Breast epithelium (tissue), 4 donors: Measurements from ENCODE around the gene LAMC2. TPM values are rescaled to one million over a fixed set of nuclear protein-coding genes. Genes with fewer than 3 reads are reported as not detected.

Experiments
- DNase-seq, 2 donors: peaks; one replicate each; pipeline ENCODE4 v3.0.0-alpha.2; 2019; ENCODE audit warnings: low spot score in 2 of 2
- H3K27ac ChIP-seq, 2 donors: fragments of 200-600 bp; sonication (generic) in 1 of 2; one replicate each; pipeline ENCODE4 v1.5.1; 2016 to 2019; ENCODE audit warnings: mild to moderate bottlenecking in 1 of 2
- H3K27me3 ChIP-seq, 2 donors: fragments of 200-600 bp; sonication (generic) in 1 of 2; one replicate each; pipeline versions ENCODE4 v1.5.1 to v1.6.0; 2017 to 2019; ENCODE audit warnings: control low read depth in 1 of 2, mild to moderate bottlenecking in 1 of 2
- H3K36me3 ChIP-seq: fragments of 200-600 bp; one replicate; pipeline ENCODE4 v1.5.1; 2019
- H3K4me1 ChIP-seq, 2 donors: fragments of 200-600 bp; sonication (generic); one replicate each; pipeline ENCODE4 v1.5.1; 2016 to 2019; ENCODE audit warnings: control low read depth in 1 of 2
- H3K4me3 ChIP-seq, 3 donors: fragments of 200-600 bp; sonication (generic); 1 replicate in 2 of 3; 2 replicates in 1 of 3; pipeline ENCODE4 v1.5.1; 2016 to 2019; ENCODE audit warnings: mild to moderate bottlenecking in 3 of 3, moderate library complexity in 2 of 3
- H3K9me3 ChIP-seq, 2 donors: fragments of 200-600 bp; sonication (generic) in 1 of 2; one replicate each; pipeline ENCODE4 v1.5.1; 2016 to 2019; ENCODE audit warnings: control low read depth in 1 of 2
- CTCF ChIP-seq, 3 donors: fragments of 450-650 bp; IDR thresholded peaks; one replicate each; pipeline ENCODE4 v1.5.1; 2016 to 2017; ENCODE audit warnings: antibody characterized with exemption in 3 of 3, mild to moderate bottlenecking in 3 of 3, moderate library complexity in 3 of 3
- POLR2A ChIP-seq: fragments of 450-650 bp; IDR thresholded peaks from one replicate; pipeline ENCODE4 v1.6.1; 2016; ENCODE audit warnings: antibody characterized with exemption, mild to moderate bottlenecking, moderate library complexity
- POLR2AphosphoS5 ChIP-seq, 3 donors: sonication (generic); formaldehyde crosslinking; IDR thresholded peaks; one replicate each; pipeline ENCODE4 v1.6.1; 2017; ENCODE audit warnings: antibody characterized with exemption in 3 of 3
- intact Hi-C: fragments of 100-400 bp; cut with DNase I; formaldehyde crosslinking; loops from one replicate; pipeline ENCODE4 v1.15.1; 2023; ENCODE audit warnings: low total_unique reads
- total RNA-seq, 3 donors: library from RNA; depleted of rRNA; stranded (reverse); fragments of >200 nt; gene quantifications; one replicate each; pipeline ENCODE4 v1.1.0, GENCODE V29; 2016

LAMC2 gene
- total RNA-seq, 3 donors from 2014 or later, result 3.0 to 20.3 (median 16.4) TPM

DNA sequence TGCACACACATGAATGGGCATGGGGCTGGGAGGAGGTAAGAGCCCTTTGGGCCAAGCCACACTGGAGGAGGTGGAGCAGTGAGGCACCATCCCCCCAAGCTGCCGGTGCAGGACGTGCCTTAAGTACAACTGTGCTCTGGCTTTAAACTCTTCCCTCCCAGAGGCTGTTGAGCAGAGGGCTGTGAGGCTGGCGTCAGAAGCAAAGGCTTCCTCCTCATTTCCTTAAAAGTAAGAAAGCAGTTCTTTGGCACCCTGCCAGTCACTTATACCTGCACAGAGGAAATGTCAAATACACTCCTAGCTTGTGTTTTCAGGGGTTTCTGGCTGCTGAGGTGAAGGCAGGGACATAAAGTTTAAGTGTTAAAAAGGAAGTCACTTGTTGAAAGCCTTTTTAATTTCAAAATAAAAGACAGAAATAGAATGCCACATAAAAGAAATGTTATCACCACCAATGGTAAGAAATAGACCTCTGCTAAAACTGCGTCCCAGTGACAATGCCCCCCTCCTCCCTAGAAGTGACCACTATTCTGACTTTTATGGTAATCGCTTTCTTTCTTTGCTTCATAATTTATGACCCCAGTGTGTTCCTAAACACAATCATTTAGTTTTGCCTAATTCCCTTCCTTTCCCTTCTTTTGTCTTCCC lies 33.0 kb downstream of the LAMC2 start:
- H3K4me1 ChIP-seq, result peaks cover 0 to 6% of the 10 kb centered on the region in 2 donors
- DNase-seq, result peak; percentile 56 to 75
- H3K36me3 ChIP-seq, result no peaks in the 10 kb centered on the region
- intact Hi-C loops, result no loop called here
- no peaks in the 10 kb centered on the region for H3K9me3 ChIP-seq
- TF ChIP-seq CTCF (IDR thresholded peaks at IDR 0.05) (no peak), POLR2AphosphoS5 (IDR thresholded peaks at IDR 0.05) (peak in 1 of 3 donors; percentile 15)
- H3K4me3 ChIP-seq, result no peak overlapping the region
- peak overlapping the region; percentile 50 to 83 for H3K27ac ChIP-seq
- H3K27me3 ChIP-seq, result no peaks in the 10 kb centered on the region

GRCh38 chr1:183219616-183220009 lies 33.5 kb downstream of the LAMC2 start:
- Histone ChIP-seq H3K27me3 (no peaks in the 10 kb centered on the region), H3K4me3 (no peak overlapping the region), H3K9me3 (no peaks in the 10 kb centered on the region), H3K36me3 (no peaks in the 10 kb centered on the region), H3K4me1 (peaks cover 0 to 6% of the 10 kb centered on the region in 2 donors), H3K27ac (peak overlapping the region; percentile 10 to 83)
- TF ChIP-seq POLR2A, result no peak
- TF ChIP-seq POLR2AphosphoS5 (IDR thresholded peaks at IDR 0.05), result no peak
- no peak for TF ChIP-seq CTCF (IDR thresholded peaks at IDR 0.05)
- no peak for DNase-seq
- intact Hi-C loops, result no loop called here

DNA sequence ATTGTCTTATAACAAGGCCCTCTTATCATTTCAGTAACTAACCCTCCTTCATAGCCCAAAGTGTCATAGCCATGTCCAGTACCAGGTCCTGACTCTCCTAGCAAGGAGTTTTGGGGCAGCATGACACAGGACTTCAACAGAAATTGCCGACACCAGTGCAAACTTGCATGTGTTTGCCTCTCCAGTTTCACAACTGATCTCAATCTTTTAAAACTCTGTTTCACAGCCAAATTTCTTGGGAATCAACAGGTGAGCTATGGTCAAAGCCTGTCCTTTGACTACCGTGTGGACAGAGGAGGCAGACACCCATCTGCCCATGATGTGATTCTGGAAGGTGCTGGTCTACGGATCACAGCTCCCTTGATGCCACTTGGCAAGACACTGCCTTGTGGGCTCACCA lies 36.8 kb downstream of the LAMC2 start:
- no peak for TF ChIP-seq POLR2AphosphoS5 (IDR thresholded peaks at IDR 0.05)
- TF ChIP-seq CTCF (IDR thresholded peaks at IDR 0.05), result no peak
- no peak for TF ChIP-seq POLR2A
- H3K27ac ChIP-seq, result no peak overlapping the region
- H3K4me3 ChIP-seq, result no peak overlapping the region
- H3K27me3 ChIP-seq, result no peaks in the 10 kb centered on the region
- H3K9me3 ChIP-seq, result no peaks in the 10 kb centered on the region
- H3K36me3 ChIP-seq, result no peaks in the 10 kb centered on the region
- DNase-seq, result no peak
- H3K4me1 ChIP-seq, result no peaks in the 10 kb centered on the region
- intact Hi-C loops, result no loop called here

GRCh38 chr1:183223467-183223866 lies 37.4 kb downstream of the LAMC2 start:
- intact Hi-C loops, result no loop called here
- Histone ChIP-seq H3K4me1 (no peaks in the 10 kb centered on the region), H3K4me3 (no peak overlapping the region), H3K9me3 (no peaks in the 10 kb centered on the region), H3K27ac (no peak overlapping the region), H3K36me3 (no peaks in the 10 kb centered on the region), H3K27me3 (no peaks in the 10 kb centered on the region)
- no peak for DNase-seq
- TF ChIP-seq CTCF (IDR thresholded peaks at IDR 0.05) (no peak), POLR2AphosphoS5 (IDR thresholded peaks at IDR 0.05) (no peak), POLR2A (no peak)

GRCh38 chr1:183226361-183226760 lies 40.3 kb downstream of the LAMC2 start:
- TF ChIP-seq CTCF (IDR thresholded peaks at IDR 0.05) (no peak), POLR2AphosphoS5 (IDR thresholded peaks at IDR 0.05) (no peak), POLR2A (no peak)
- DNase-seq, result no peak
- no peaks in the 10 kb centered on the region for H3K9me3 ChIP-seq
- H3K36me3 ChIP-seq, result no peaks in the 10 kb centered on the region
- no peak overlapping the region for H3K4me3 ChIP-seq
- intact Hi-C loops, result no loop called here
- no peak overlapping the region for H3K27ac ChIP-seq
- H3K4me1 ChIP-seq, result no peaks in the 10 kb centered on the region
- H3K27me3 ChIP-seq, result no peaks in the 10 kb centered on the region
